Loucy (cell line): ENCODE data around the gene SLC19A3.
"Not testable (repeated sequence)": the region's sequence is repeated elsewhere in the genome, so short reads cannot be mapped to it uniquely, and the experiment has no call there.

Source experiments
- H2AFZ ChIP-seq: fragments of 200-600 bp; sonication (generic); 2 replicates; pipeline ENCODE4 v1.6.0; 2016; ENCODE audit warnings: antibody characterized with exemption, mild to moderate bottlenecking, low read length, moderate library complexity
- H3F3A ChIP-seq: fragments of 200-600 bp; 2 replicates; pipeline ENCODE4 v1.6.0; 2016; ENCODE audit warnings: antibody characterized with exemption, low read depth, mild to moderate bottlenecking
- H3K27me3 ChIP-seq: fragments of 200-600 bp; sonication (generic); 2 replicates; pipeline ENCODE4 v1.6.1; 2014; ENCODE audit warnings: low read length, mild to moderate bottlenecking; ENCODE audit not compliant: insufficient read depth, poor library complexity, severe bottlenecking
- H3K36me3 ChIP-seq: fragments of 200-600 bp; sonication (generic); 2 replicates; pipeline ENCODE4 v1.6.1; 2016; ENCODE audit warnings: low read length; ENCODE audit not compliant: insufficient read depth
- H3K4me1 ChIP-seq: fragments of 200-600 bp; sonication (generic); 2 replicates; pipeline ENCODE4 v1.5.1; 2014; ENCODE audit warnings: low read length, mild to moderate bottlenecking; ENCODE audit not compliant: insufficient read depth, poor library complexity, severe bottlenecking
- H3K4me2 ChIP-seq: fragments of 200-600 bp; sonication (generic); 2 replicates; pipeline ENCODE4 v1.6.0; 2014; ENCODE audit warnings: antibody characterized with exemption, low read length, low read depth, mild to moderate bottlenecking; ENCODE audit not compliant: poor library complexity, severe bottlenecking
- H3K4me3 ChIP-seq: fragments of 200-600 bp; sonication (generic); 2 replicates; pipeline ENCODE4 v1.5.1; 2014; ENCODE audit warnings: low read length, mild to moderate bottlenecking, mixed read lengths; ENCODE audit not compliant: poor library complexity, severe bottlenecking
- H3K79me2 ChIP-seq: fragments of 200-600 bp; sonication (generic); 2 replicates; pipeline ENCODE4 v1.6.1; 2014; ENCODE audit warnings: low read length; ENCODE audit not compliant: insufficient read depth
- H3K9ac ChIP-seq: fragments of 200-600 bp; sonication (generic); 2 replicates; pipeline ENCODE4 v1.6.0; 2014; ENCODE audit warnings: mild to moderate bottlenecking, low read depth, low read length, moderate library complexity; ENCODE audit not compliant: poor library complexity, severe bottlenecking
- H3K9me2 ChIP-seq: fragments of 200-600 bp; sonication (generic); replicated peaks from 2 replicates; pipeline ENCODE4 v1.6.1; 2016; ENCODE audit warnings: low read depth, low read length, mixed read lengths
- H3K9me3 ChIP-seq: fragments of 200-600 bp; sonication (generic); 2 replicates; pipeline ENCODE4 v1.6.1; 2014; ENCODE audit warnings: mild to moderate bottlenecking, antibody characterized with exemption, low read length, low read depth; ENCODE audit not compliant: insufficient read depth
- H4K20me1 ChIP-seq: fragments of 200-600 bp; sonication (generic); 2 replicates; pipeline ENCODE4 v1.6.0; 2014; ENCODE audit warnings: antibody characterized with exemption, low read length, mild to moderate bottlenecking; ENCODE audit not compliant: insufficient read depth, poor library complexity, severe bottlenecking
- CTCF ChIP-seq: fragments of 200-600 bp; sonication (generic); conservative IDR thresholded peaks from 2 replicates; pipeline ENCODE4 v1.5.1; 2014; ENCODE audit warnings: mild to moderate bottlenecking, antibody characterized with exemption, low read length
- EZH2phosphoT487 ChIP-seq: fragments of 200-600 bp; IDR thresholded peaks from 2 replicates; pipeline ENCODE4 v1.6.1; 2018; ENCODE audit warnings: antibody characterized with exemption, mild to moderate bottlenecking, moderate library complexity, borderline replicate concordance

SLC19A3 gene

GRCh38 chr2:227745594-227745993 lies 27.8 kb upstream of the SLC19A3 start, which contains the start of gene SCYGR8:
Gene SCYGR8, plus strand, starts transcription at chr2:227745894. Its CDS starts 0 bp downstream, at chr2:227745894.
- Histone ChIP-seq H3K4me2 (no peak within 1 kb of the TSS), H3F3A (no peaks in the 10 kb centered on the region), H3K9me3 (no peaks in the 10 kb centered on the region), H4K20me1 (no peaks in the 10 kb centered on the region), H3K9me2 (no peaks in the 10 kb centered on the region), H2AFZ (no peak within 1 kb of the TSS), H3K4me1 (no peaks in the 10 kb centered on the region), H3K9ac (no peak within 1 kb of the TSS), H3K4me3 (no peak within 1 kb of the TSS), H3K27me3 (no peaks in the 10 kb centered on the region), H3K36me3 (no peaks in the 10 kb centered on the region), H3K79me2 (no peaks in the 10 kb centered on the region)
- TF ChIP-seq EZH2phosphoT487 = no peak
- no peak for TF ChIP-seq CTCF

GRCh38 chr2:227740705-227741104 lies 22.9 kb upstream of the SLC19A3 start:
- not testable (repeated sequence) for H3F3A ChIP-seq, H3K4me1 ChIP-seq, H3K9ac ChIP-seq, H3K9me3 ChIP-seq, H3K4me3 ChIP-seq, H3K27me3 ChIP-seq, H3K4me2 ChIP-seq, H3K9me2 ChIP-seq, H3K79me2 ChIP-seq, H3K36me3 ChIP-seq, H2AFZ ChIP-seq, H4K20me1 ChIP-seq

- Histone ChIP-seq H3F3A (no peaks in the 10 kb centered on the region), H3K9me3 (no peaks in the 10 kb centered on the region), H2AFZ (no peak overlapping the region), H3K4me1 (no peaks in the 10 kb centered on the region), H3K4me3 (no peak overlapping the region), H3K9ac (no peak overlapping the region), H4K20me1 (no peaks in the 10 kb centered on the region), H3K9me2 (no peaks in the 10 kb centered on the region), H3K27me3 (no peaks in the 10 kb centered on the region), H3K36me3 (no peaks in the 10 kb centered on the region), H3K4me2 (no peak overlapping the region), H3K79me2 (no peaks in the 10 kb centered on the region)
- no peak for TF ChIP-seq CTCF
- no peak for TF ChIP-seq EZH2phosphoT487
These were observed 21.5 kb upstream of the SLC19A3 start for GRCh38 chr2:227739351-227739750.

- Histone ChIP-seq H3K79me2 (no peaks in the 10 kb centered on the region), H3K9me3 (no peaks in the 10 kb centered on the region), H2AFZ (no peak within 1 kb of the TSS), H3K36me3 (no peaks in the 10 kb centered on the region), H3K27me3 (no peaks in the 10 kb centered on the region), H3K9me2 (no peaks in the 10 kb centered on the region), H3K9ac (no peak within 1 kb of the TSS), H3F3A (no peaks in the 10 kb centered on the region), H3K4me1 (no peaks in the 10 kb centered on the region), H3K4me2 (no peak within 1 kb of the TSS), H4K20me1 (no peaks in the 10 kb centered on the region), H3K4me3 (no peak within 1 kb of the TSS)
- no peak for TF ChIP-seq CTCF
- no peak for TF ChIP-seq EZH2phosphoT487
These were observed 10.2 kb upstream of the SLC19A3 start, which contains the start of gene SCYGR7 for GRCh38 chr2:227728035-227728434. Gene SCYGR7, plus strand, starts transcription at chr2:227728335. Its CDS starts 0 bp downstream, at chr2:227728335.
